OCI-LY1 (cell line): ENCODE results near the gene NRG2.

Experiments
- H2AFZ ChIP-seq: fragments of 200-600 bp; sonication (generic), shearing (Covaris generic); 2 replicates; pipeline ENCODE4 v1.6.0; 2014; ENCODE audit warnings: antibody characterized with exemption, mild to moderate bottlenecking, low read length
- H3F3A ChIP-seq: fragments of 200-600 bp; sonication (generic), shearing (Covaris generic); 2 replicates; pipeline ENCODE4 v1.6.0; 2014; ENCODE audit warnings: mild to moderate bottlenecking, antibody characterized with exemption, low read length, moderate library complexity; ENCODE audit not compliant: insufficient read depth
- H3K27ac ChIP-seq: fragments of 200-600 bp; sonication (generic); 2 replicates; pipeline ENCODE4 v1.5.1; 2014; ENCODE audit warnings: low read length, mixed run types, mild to moderate bottlenecking, low read depth; ENCODE audit not compliant: poor library complexity, severe bottlenecking
- H3K27me3 ChIP-seq: fragments of 200-600 bp; sonication (generic); 2 replicates; pipeline ENCODE4 v1.6.0; 2014; ENCODE audit warnings: antibody characterized with exemption, mild to moderate bottlenecking, low read length, moderate library complexity; ENCODE audit not compliant: insufficient read depth
- H3K36me3 ChIP-seq: fragments of 200-600 bp; sonication (generic); 2 replicates; pipeline ENCODE4 v1.6.1; 2014; ENCODE audit warnings: mild to moderate bottlenecking, antibody characterized with exemption, low read length, moderate library complexity, mixed read lengths; ENCODE audit not compliant: insufficient read depth
- H3K4me1 ChIP-seq: fragments of 200-600 bp; sonication (generic); 2 replicates; pipeline ENCODE4 v1.5.1; 2014; ENCODE audit warnings: mild to moderate bottlenecking, low read length, moderate library complexity; ENCODE audit not compliant: insufficient read depth, severe bottlenecking
- H3K4me2 ChIP-seq: fragments of 200-600 bp; sonication (generic), shearing (Covaris generic); 2 replicates; pipeline ENCODE4 v1.6.1; 2014; ENCODE audit warnings: low read length
- H3K4me3 ChIP-seq: fragments of 200-600 bp; sonication (generic); 2 replicates; pipeline ENCODE4 v1.5.1; 2014; ENCODE audit warnings: low read length, low read depth, mild to moderate bottlenecking, mixed read lengths; ENCODE audit not compliant: poor library complexity, severe bottlenecking
- H3K79me2 ChIP-seq: fragments of 200-600 bp; shearing (Covaris generic); 2 replicates; pipeline ENCODE4 v1.6.1; 2016; ENCODE audit warnings: mixed run types, low read length, mixed read lengths; ENCODE audit not compliant: insufficient read depth
- H3K9ac ChIP-seq: fragments of 200-600 bp; sonication (generic), shearing (Covaris generic); 2 replicates; pipeline ENCODE4 v1.6.1; 2014; ENCODE audit warnings: mild to moderate bottlenecking, low read length, mixed read lengths
- H3K9me2 ChIP-seq: fragments of 200-600 bp; sonication (generic), shearing (Covaris generic); 2 replicates; pipeline ENCODE4 v1.6.1; 2014; ENCODE audit warnings: low read depth, mild to moderate bottlenecking, low read length, mixed read lengths
- H3K9me3 ChIP-seq: fragments of 200-600 bp; shearing (Covaris generic); 2 replicates; pipeline ENCODE4 v1.6.1; 2014; ENCODE audit warnings: low read length, mixed read lengths
- H4K20me1 ChIP-seq: fragments of 200-600 bp; sonication (generic), shearing (Covaris generic); 2 replicates; pipeline ENCODE4 v1.6.0; 2016; ENCODE audit warnings: mild to moderate bottlenecking, low read length; ENCODE audit not compliant: insufficient read depth
- CTCF ChIP-seq: fragments of 200-600 bp; sonication (generic), shearing (Covaris generic); IDR thresholded peaks from 2 replicates; pipeline ENCODE4 v1.5.1; 2017; ENCODE audit warnings: mild to moderate bottlenecking, antibody characterized with exemption, low read length, moderate library complexity, mixed read lengths
- EZH2 ChIP-seq: fragments of 200-600 bp; sonication (generic), shearing (Covaris generic); IDR thresholded peaks from 2 replicates; pipeline ENCODE4 v1.8.0; 2017; ENCODE audit warnings: borderline replicate concordance, mixed run types, mild to moderate bottlenecking, antibody characterized with exemption, low read length, moderate library complexity, mixed read lengths

Gene NRG2

GRCh38 chr5:139835656-139836055, 207.4 kb downstream of the NRG2 start:
- Histone ChIP-seq H3K4me3 (no peak overlapping the region), H3K4me2 (no peak overlapping the region), H2AFZ (no peak overlapping the region), H3F3A (no peaks in the 10 kb centered on the region), H3K9ac (no peak overlapping the region), H3K27me3 (no peaks in the 10 kb centered on the region; the same call in 1 of the 2 replicates), H3K4me1 (no peaks in the 10 kb centered on the region), H3K9me3 (no peaks in the 10 kb centered on the region), H3K9me2 (no peaks in the 10 kb centered on the region), H3K36me3 (no peaks in the 10 kb centered on the region), H3K27ac (no peak overlapping the region), H4K20me1 (no peaks in the 10 kb centered on the region), H3K79me2 (no peaks in the 10 kb centered on the region)
- no peak for TF ChIP-seq EZH2
- no peak for TF ChIP-seq CTCF

- H3K4me1 ChIP-seq = no peaks in the 10 kb centered on the region
- H3F3A ChIP-seq = no peaks in the 10 kb centered on the region
- no peaks in the 10 kb centered on the region for H3K79me2 ChIP-seq
- H4K20me1 ChIP-seq = no peaks in the 10 kb centered on the region
- H3K27ac ChIP-seq = no peak overlapping the region
- H3K36me3 ChIP-seq = no peaks in the 10 kb centered on the region
- no peak overlapping the region for H3K9ac ChIP-seq
- no peak overlapping the region for H3K4me2 ChIP-seq
- no peak overlapping the region for H2AFZ ChIP-seq
- no peaks in the 10 kb centered on the region for H3K9me3 ChIP-seq
- no peaks in the 10 kb centered on the region; the same call in 1 of the 2 replicates for H3K27me3 ChIP-seq
- no peaks in the 10 kb centered on the region for H3K9me2 ChIP-seq
- TF ChIP-seq CTCF (no peak), EZH2 (no peak)
- no peak overlapping the region for H3K4me3 ChIP-seq
Observed at GRCh38 chr5:139833525-139833924, 209.6 kb downstream of the NRG2 start.

GRCh38 chr5:139831624-139832023, 211.5 kb downstream of the NRG2 start:
- no peaks in the 10 kb centered on the region for H4K20me1 ChIP-seq
- H3K9ac ChIP-seq = no peak overlapping the region
- H3K4me3 ChIP-seq = no peak overlapping the region
- no peaks in the 10 kb centered on the region for H3K9me3 ChIP-seq
- H3K79me2 ChIP-seq = no peaks in the 10 kb centered on the region
- H3K27ac ChIP-seq = no peak overlapping the region
- no peaks in the 10 kb centered on the region for H3K36me3 ChIP-seq
- peaks cover 3% of the 10 kb centered on the region; the same call in 1 of the 2 replicates for H3K27me3 ChIP-seq
- H3K9me2 ChIP-seq = no peaks in the 10 kb centered on the region
- H3K4me1 ChIP-seq = no peaks in the 10 kb centered on the region
- no peak overlapping the region for H2AFZ ChIP-seq
- TF ChIP-seq EZH2 = no peak
- TF ChIP-seq CTCF = no peak
- no peaks in the 10 kb centered on the region for H3F3A ChIP-seq
- no peak overlapping the region for H3K4me2 ChIP-seq
